Measurements from ENCODE around the gene FPGT.

The FPGT gene

GRCh38 chr1:74195339-74195738, 2.7 kb upstream of the FPGT start:
- H3K4me3 ChIP-seq (ENCODE audit: low read length): no peak overlapping the region
- TF ChIP-seq CTCF (conservative IDR thresholded peaks at IDR 0.05; ENCODE audit: low read depth, low read length): no peak
- DNase-seq (ENCODE audit: low read depth): no peak

GRCh38 chr1:74197255-74197654, 787 bp upstream of the FPGT start:
- TF ChIP-seq CTCF (conservative IDR thresholded peaks at IDR 0.05; ENCODE audit: low read depth, low read length): no peak
- no peak for DNase-seq (ENCODE audit: low read depth)

GRCh38 chr1:74199504-74199903, 1.5 kb downstream of the FPGT start:
- no peak overlapping the region for H3K4me3 ChIP-seq (ENCODE audit: low read length)
- no peak for TF ChIP-seq CTCF (conservative IDR thresholded peaks at IDR 0.05; ENCODE audit: low read depth, low read length)
- DNase-seq (ENCODE audit: low read depth): no peak

More at GRCh38 chr1:74197255-74197654, 787 bp upstream of the FPGT start:
- peak overlapping the region; percentile 89 for H3K4me3 ChIP-seq (ENCODE audit: low read length)

GRCh38 chr1:74205266-74205665, 7.2 kb downstream of the FPGT start:
- no peak for DNase-seq (ENCODE audit: low read depth)
- TF ChIP-seq CTCF (conservative IDR thresholded peaks at IDR 0.05; ENCODE audit: low read depth, low read length): no peak
- no peak overlapping the region for H3K4me3 ChIP-seq (ENCODE audit: low read length)

- H3K4me3 ChIP-seq (ENCODE audit: low read length): no peak overlapping the region
- no peak for DNase-seq (ENCODE audit: low read depth)
- no peak for TF ChIP-seq CTCF (conservative IDR thresholded peaks at IDR 0.05; ENCODE audit: low read depth, low read length)
Observed at GRCh38 chr1:74215229-74215628, 17.2 kb downstream of the FPGT start.

GRCh38 chr1:74222701-74223100, 24.7 kb downstream of the FPGT start:
- no peak for TF ChIP-seq CTCF (conservative IDR thresholded peaks at IDR 0.05; ENCODE audit: low read depth, low read length)
- no peak for DNase-seq (ENCODE audit: low read depth)
- H3K4me3 ChIP-seq (ENCODE audit: low read length): no peak overlapping the region

- DNase-seq (ENCODE audit: low read depth): no peak
- no peak overlapping the region for H3K4me3 ChIP-seq (ENCODE audit: low read length)
- no peak for TF ChIP-seq CTCF (conservative IDR thresholded peaks at IDR 0.05; ENCODE audit: low read depth, low read length)
Observed at GRCh38 chr1:74223453-74223852, 25.4 kb downstream of the FPGT start.

Measured in retinal pigment epithelial cell (primary cell).